BJ (cell line): ENCODE results near the gene CACNA2D3. TPM values are rescaled to one million over a fixed set of nuclear protein-coding genes. Genes with fewer than 3 reads are reported as not detected.

Experiments used
- CTCF ChIA-PET: fragments of 350-600 bp; formaldehyde crosslinking; extraction: SDS; loops from one replicate; lab custom pipeline; 2021; ENCODE audit warnings: antibody characterized with exemption, inconsistent platforms; lab: Yijun Ruan, JAX
- POLR2A ChIA-PET: fragments of 300-600 bp; sonication (Branson Sonifier 250); formaldehyde crosslinking; extraction: SDS; loops from one replicate; lab custom pipeline; 2021; ENCODE audit warnings: antibody characterized with exemption; lab: Charles Lee
- DNase-seq: peaks from one replicate; pipeline ENCODE4 v3.0.0-alpha.2; 2011; ENCODE audit warnings: low read depth
- H3K27me3 ChIP-seq: 2 replicates; pipeline ENCODE4 v1.6.0; 2011; ENCODE audit warnings: low read length; ENCODE audit not compliant: control insufficient read depth, insufficient read depth
- H3K36me3 ChIP-seq: 2 replicates; pipeline ENCODE4 v1.5.1; 2011; ENCODE audit warnings: low read length; ENCODE audit not compliant: control insufficient read depth, insufficient read depth
- H3K4me3 ChIP-seq: 2 replicates; pipeline ENCODE4 v1.5.1; 2011; ENCODE audit warnings: low read depth, mild to moderate bottlenecking, control low read depth, low read length
- polyA plus RNA-seq: library from polyadenylated mRNA; depleted of rRNA; stranded (reverse); fragments of >200 nt; gene quantifications from 2 replicates; pipeline ENCODE4 v1.2.3, GENCODE V29; 2011
- TF ChIP-seq, protein P1 (sequence below): IDR thresholded peaks from 2 replicates; pipeline ENCODE4 v1.5.1; 2011; ENCODE audit warnings: low read depth, mild to moderate bottlenecking, control low read depth, inconsistent platforms, low read length, moderate library complexity; ENCODE audit not compliant: insufficient read depth

The CACNA2D3 gene
- polyA plus RNA-seq, 1 experiment, result 0.56 TPM

DNA sequence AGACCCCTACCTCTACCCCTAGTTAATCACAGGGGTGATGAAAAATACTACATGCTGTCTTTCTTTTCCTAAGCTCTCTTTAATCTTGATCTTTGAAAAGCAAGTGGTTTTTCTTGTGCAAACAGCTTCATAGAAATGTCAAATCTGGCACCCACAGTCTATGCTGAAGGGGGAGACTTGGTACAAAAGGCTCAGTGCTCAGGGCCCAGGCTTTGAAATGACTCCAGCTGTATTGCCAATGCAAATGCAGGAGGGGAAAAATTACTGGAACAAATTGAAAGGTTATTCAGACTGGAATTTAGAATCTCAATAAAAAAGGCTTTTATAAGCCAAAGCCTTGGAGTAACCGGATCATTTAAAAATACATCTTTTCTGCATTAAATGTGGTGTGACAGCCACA, 581.6 kb downstream of the CACNA2D3 start:
- TF ChIP-seq, protein P1, sequence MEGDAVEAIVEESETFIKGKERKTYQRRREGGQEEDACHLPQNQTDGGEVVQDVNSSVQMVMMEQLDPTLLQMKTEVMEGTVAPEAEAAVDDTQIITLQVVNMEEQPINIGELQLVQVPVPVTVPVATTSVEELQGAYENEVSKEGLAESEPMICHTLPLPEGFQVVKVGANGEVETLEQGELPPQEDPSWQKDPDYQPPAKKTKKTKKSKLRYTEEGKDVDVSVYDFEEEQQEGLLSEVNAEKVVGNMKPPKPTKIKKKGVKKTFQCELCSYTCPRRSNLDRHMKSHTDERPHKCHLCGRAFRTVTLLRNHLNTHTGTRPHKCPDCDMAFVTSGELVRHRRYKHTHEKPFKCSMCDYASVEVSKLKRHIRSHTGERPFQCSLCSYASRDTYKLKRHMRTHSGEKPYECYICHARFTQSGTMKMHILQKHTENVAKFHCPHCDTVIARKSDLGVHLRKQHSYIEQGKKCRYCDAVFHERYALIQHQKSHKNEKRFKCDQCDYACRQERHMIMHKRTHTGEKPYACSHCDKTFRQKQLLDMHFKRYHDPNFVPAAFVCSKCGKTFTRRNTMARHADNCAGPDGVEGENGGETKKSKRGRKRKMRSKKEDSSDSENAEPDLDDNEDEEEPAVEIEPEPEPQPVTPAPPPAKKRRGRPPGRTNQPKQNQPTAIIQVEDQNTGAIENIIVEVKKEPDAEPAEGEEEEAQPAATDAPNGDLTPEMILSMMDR, result no peak
- no peak for DNase-seq
- POLR2A ChIA-PET, result no interaction called here
- CTCF ChIA-PET, result interaction anchor here (0.6 kb wide), 1 partner anchor 1018 kb away, joined by 5 read pairs; no protein-coding TSS in a partner anchor
- no peaks in the 10 kb centered on the region for H3K36me3 ChIP-seq
- H3K27me3 ChIP-seq, result no peaks in the 10 kb centered on the region
- H3K4me3 ChIP-seq, result no peak overlapping the region

DNA sequence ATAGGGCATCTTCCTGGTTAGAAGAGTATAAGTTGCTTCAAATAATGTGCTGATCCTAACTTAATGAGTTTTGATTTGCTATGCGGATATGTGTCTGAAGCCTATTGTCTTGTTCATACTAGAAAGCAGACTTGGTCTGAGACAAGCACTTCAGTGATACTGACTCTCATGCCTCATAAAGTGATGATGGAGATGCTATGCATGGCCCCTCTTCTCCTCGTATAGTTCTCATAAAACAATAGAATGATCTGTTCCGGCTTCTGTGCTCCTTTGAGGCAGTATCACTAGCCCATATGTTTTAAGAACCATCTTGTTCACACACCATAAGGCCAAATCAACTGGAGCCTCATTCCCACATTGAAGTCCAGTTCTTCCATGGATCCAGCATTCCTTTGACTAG, 583.4 kb downstream of the CACNA2D3 start:
- ChIA-PET POLR2A (no interaction called here), CTCF (no interaction called here)
- no peak for DNase-seq
- Histone ChIP-seq H3K27me3 (no peaks in the 10 kb centered on the region), H3K36me3 (no peaks in the 10 kb centered on the region), H3K4me3 (no peak overlapping the region)
- TF ChIP-seq, protein P1, result no peak

DNA sequence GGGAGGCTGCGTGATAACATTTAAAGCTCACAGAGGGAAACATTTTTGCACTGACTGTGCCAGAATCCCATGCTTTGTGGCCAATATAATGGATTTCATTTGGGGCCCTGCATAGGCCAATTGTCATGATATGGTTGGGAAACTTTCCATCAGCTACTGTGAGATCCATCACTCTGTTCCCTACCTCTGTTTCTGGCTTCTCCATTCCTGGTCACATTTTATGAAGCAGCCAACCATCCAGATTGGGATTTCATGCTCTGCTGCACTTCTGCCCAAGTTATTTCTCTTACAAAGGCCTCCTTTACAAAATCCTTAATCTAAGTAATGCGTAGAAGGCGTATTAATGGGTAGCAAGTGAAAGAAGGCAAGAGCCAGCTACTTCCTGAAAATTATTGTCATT, 584.4 kb downstream of the CACNA2D3 start:
- Histone ChIP-seq H3K4me3 (no peak overlapping the region), H3K27me3 (no peaks in the 10 kb centered on the region), H3K36me3 (no peaks in the 10 kb centered on the region)
- TF ChIP-seq, protein P1, result no peak
- ChIA-PET POLR2A (no interaction called here), CTCF (no interaction called here)
- no peak for DNase-seq

DNA sequence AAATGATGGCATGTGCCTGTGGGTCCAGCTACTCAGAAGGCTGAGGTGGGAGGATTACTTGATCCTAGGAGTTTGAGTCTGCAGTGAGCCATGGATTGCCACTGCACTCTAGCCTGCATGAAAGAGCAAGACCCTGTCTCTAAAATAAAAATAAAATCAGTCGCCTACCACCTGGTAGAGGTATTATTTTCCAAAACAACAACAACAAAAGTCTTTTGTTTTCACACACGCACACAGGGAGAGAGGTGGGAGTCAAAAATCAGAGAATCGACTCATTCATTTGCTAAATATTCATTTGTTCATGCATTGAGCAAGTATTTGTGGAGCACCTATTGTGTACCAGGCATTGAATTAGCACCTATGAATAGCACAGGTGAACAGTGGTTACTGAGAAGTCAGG, 587.4 kb downstream of the CACNA2D3 start:
- ChIA-PET CTCF (no interaction called here), POLR2A (no interaction called here)
- no peaks in the 10 kb centered on the region for H3K36me3 ChIP-seq
- H3K4me3 ChIP-seq, result no peak overlapping the region
- no peak for DNase-seq
- H3K27me3 ChIP-seq, result no peaks in the 10 kb centered on the region
- TF ChIP-seq, protein P1, result no peak

- TF ChIP-seq, protein P1, result no peak
- no peaks in the 10 kb centered on the region for H3K36me3 ChIP-seq
- no peak for DNase-seq
- ChIA-PET CTCF (no interaction called here), POLR2A (no interaction called here)
- no peaks in the 10 kb centered on the region for H3K27me3 ChIP-seq
- H3K4me3 ChIP-seq, result no peak overlapping the region
These were observed 588.6 kb downstream of the CACNA2D3 start for GRCh38 chr3:54710954-54711353.
